Keratinocyte (primary cell): Measurements from ENCODE around the gene CAPN2. TPM values are rescaled to one million over a fixed set of nuclear protein-coding genes. Genes with fewer than 3 reads are reported as not detected.

Source experiments
- DNase-seq: peaks from one replicate; pipeline ENCODE4 v3.0.0-alpha.2; 2011; ENCODE audit warnings: low read depth, missing footprints, low spot score
- FAIRE-seq: peaks from 2 replicates; lab custom pipeline; 2011; peaks lifted over from hg19 to GRCh38; lab: Jason Lieb, UNC
- H2AFZ ChIP-seq: 2 replicates; pipeline ENCODE4 v1.6.0; 2012; ENCODE audit warnings: low read length, control low read depth, inconsistent platforms; ENCODE audit not compliant: control insufficient read depth
- H3K27ac ChIP-seq: 2 replicates; pipeline ENCODE4 v1.5.1; 2011; ENCODE audit warnings: low read length; ENCODE audit not compliant: control insufficient read depth, insufficient read depth
- H3K27me3 ChIP-seq: 3 replicates; pipeline ENCODE4 v1.6.0; 2011; ENCODE audit warnings: low read length; ENCODE audit not compliant: control insufficient read depth, insufficient read depth; ENCODE audit errors: extremely low read depth
- H3K36me3 ChIP-seq, 2 experiments: 2 replicates in 1 of 2; 3 replicates in 1 of 2; pipeline ENCODE4 v1.5.1; 2011; ENCODE audit warnings: low read length in 2 of 2, mild to moderate bottlenecking in 1 of 2; ENCODE audit not compliant: control insufficient read depth in 2 of 2, insufficient read depth in 2 of 2; ENCODE audit errors: extremely low read depth in 1 of 2
- H3K4me1 ChIP-seq: 3 replicates; pipeline ENCODE4 v1.5.1; 2011; ENCODE audit warnings: low read length; ENCODE audit not compliant: control insufficient read depth, insufficient read depth; ENCODE audit errors: extremely low read depth
- H3K4me2 ChIP-seq: 3 replicates; pipeline ENCODE4 v1.6.0; 2011; ENCODE audit warnings: low read depth, low read length; ENCODE audit not compliant: control insufficient read depth, insufficient read depth; ENCODE audit errors: extremely low read depth
- H3K4me3 ChIP-seq, 3 experiments: fragments of 200-600 bp in 1 of 3; sonication (generic) in 1 of 3; 2 replicates in 2 of 3; 3 replicates in 1 of 3; pipeline ENCODE4 v1.5.1; 2011 to 2016; ENCODE audit warnings: low read length in 3 of 3, mild to moderate bottlenecking in 3 of 3, control low read depth in 2 of 3, inconsistent platforms in 1 of 3, low read depth in 1 of 3, mixed read lengths in 1 of 3, mixed run types in 1 of 3, moderate library complexity in 1 of 3; ENCODE audit not compliant: control insufficient read depth in 2 of 3, insufficient read depth in 2 of 3; ENCODE audit errors: extremely low read depth in 1 of 3
- H3K79me2 ChIP-seq: 2 replicates; pipeline ENCODE4 v1.6.0; 2012; ENCODE audit warnings: low read length; ENCODE audit not compliant: control insufficient read depth, insufficient read depth
- H3K9ac ChIP-seq: 3 replicates; pipeline ENCODE4 v1.6.0; 2011; ENCODE audit warnings: low read length; ENCODE audit not compliant: control insufficient read depth, insufficient read depth; ENCODE audit errors: extremely low read depth
- H3K9me1 ChIP-seq: 3 replicates; pipeline ENCODE4 v1.6.0; 2011; ENCODE audit warnings: low read length; ENCODE audit not compliant: control insufficient read depth, insufficient read depth; ENCODE audit errors: extremely low read depth
- H3K9me3 ChIP-seq: 2 replicates; pipeline ENCODE4 v1.5.1; 2012; ENCODE audit warnings: low read depth, low read length; ENCODE audit not compliant: control insufficient read depth
- H4K20me1 ChIP-seq: 3 replicates; pipeline ENCODE4 v1.6.0; 2011; ENCODE audit warnings: low read length; ENCODE audit not compliant: control insufficient read depth, insufficient read depth; ENCODE audit errors: extremely low read depth
- EZH2 ChIP-seq: IDR thresholded peaks from one replicate; pipeline ENCODE4 v1.6.1; 2012; ENCODE audit warnings: inconsistent platforms, mild to moderate bottlenecking, low read length, moderate library complexity
- dilution Hi-C: fragments of 300-500 bp; cut with MboI; formaldehyde crosslinking; loops from one replicate; pipeline ENCODE4 v1.7.0; 2020; ENCODE audit warnings: low sequenced_read_pairs; ENCODE audit not compliant: extremely low pct_ligation_motif_present
- polyA plus RNA-seq, 5 experiments: library from polyadenylated mRNA; depleted of rRNA in 3 of 5; stranded (reverse) in 3 of 5; stranded (forward) in 1 of 5; unstranded in 1 of 5; fragments of >200 nt; gene quantifications; 1 replicate in 1 of 5; 2 replicates in 3 of 5; 3 replicates in 1 of 5; pipeline versions ENCODE4 v1.2.1 to v1.2.3, GENCODE V29; 2011 to 2012; ENCODE audit warnings: missing spikeins in 2 of 5, low read depth in 1 of 5, low replicate concordance in 1 of 5
- TF ChIP-seq, protein P1 (sequence below), 3 experiments: IDR thresholded peaks in 1 of 3; conservative IDR thresholded peaks in 1 of 3; optimal IDR thresholded peaks in 1 of 3; 2 replicates in 2 of 3; 3 replicates in 1 of 3; pipeline versions ENCODE3 to v1.5.1; 2011; ENCODE audit warnings: low read length in 3 of 3, mild to moderate bottlenecking in 3 of 3, moderate library complexity in 2 of 3, control low read depth in 1 of 3, inconsistent platforms in 1 of 3; ENCODE audit not compliant: insufficient read depth in 2 of 3; ENCODE audit errors: extremely low read depth in 1 of 3

CAPN2 gene
- polyA plus RNA-seq, 1 donor (not counting 4 experiments of a cell fraction or from before 2014, with no cell fraction given), result 366 TPM

DNA sequence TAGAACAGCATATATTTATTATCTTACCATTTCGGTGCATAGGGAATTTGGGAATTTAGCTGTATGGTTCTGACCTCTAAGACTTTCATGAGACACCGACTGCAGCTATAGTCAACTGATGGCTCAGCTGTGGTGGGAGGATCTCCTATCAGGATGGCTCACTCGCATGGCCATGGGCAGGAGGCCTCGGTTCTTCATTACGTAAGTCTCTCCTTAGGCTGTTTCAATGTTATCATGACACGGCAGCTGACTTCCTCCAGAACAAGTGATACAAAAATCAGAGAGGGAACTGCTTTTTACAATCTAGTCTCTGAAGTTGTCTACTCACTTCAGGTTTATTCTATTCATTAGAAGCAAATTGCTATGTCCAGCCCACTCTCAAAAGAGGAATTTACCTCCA is 33.5 kb upstream of the CAPN2 start:
- FAIRE-seq (no peak), DNase-seq (no peak)
- no peak overlapping the region for H3K4me3 ChIP-seq
- H3K27me3 ChIP-seq, result no peaks in the 10 kb centered on the region
- H3K4me2 ChIP-seq, result no peak overlapping the region
- H3K4me1 ChIP-seq, result no peaks in the 10 kb centered on the region
- H3K27ac ChIP-seq, result no peak overlapping the region
- peaks cover 2% of the 10 kb centered on the region for H3K9me3 ChIP-seq
- H3K79me2 ChIP-seq, result no peaks in the 10 kb centered on the region
- H2AFZ ChIP-seq, result no peak overlapping the region
- no peaks in the 10 kb centered on the region for H3K36me3 ChIP-seq
- no peak overlapping the region for H3K9ac ChIP-seq
- no peaks in the 10 kb centered on the region for H3K9me1 ChIP-seq
- dilution Hi-C loops, result no loop called here
- no peaks in the 10 kb centered on the region for H4K20me1 ChIP-seq
- TF ChIP-seq EZH2, result no peak
- TF ChIP-seq, protein P1, sequence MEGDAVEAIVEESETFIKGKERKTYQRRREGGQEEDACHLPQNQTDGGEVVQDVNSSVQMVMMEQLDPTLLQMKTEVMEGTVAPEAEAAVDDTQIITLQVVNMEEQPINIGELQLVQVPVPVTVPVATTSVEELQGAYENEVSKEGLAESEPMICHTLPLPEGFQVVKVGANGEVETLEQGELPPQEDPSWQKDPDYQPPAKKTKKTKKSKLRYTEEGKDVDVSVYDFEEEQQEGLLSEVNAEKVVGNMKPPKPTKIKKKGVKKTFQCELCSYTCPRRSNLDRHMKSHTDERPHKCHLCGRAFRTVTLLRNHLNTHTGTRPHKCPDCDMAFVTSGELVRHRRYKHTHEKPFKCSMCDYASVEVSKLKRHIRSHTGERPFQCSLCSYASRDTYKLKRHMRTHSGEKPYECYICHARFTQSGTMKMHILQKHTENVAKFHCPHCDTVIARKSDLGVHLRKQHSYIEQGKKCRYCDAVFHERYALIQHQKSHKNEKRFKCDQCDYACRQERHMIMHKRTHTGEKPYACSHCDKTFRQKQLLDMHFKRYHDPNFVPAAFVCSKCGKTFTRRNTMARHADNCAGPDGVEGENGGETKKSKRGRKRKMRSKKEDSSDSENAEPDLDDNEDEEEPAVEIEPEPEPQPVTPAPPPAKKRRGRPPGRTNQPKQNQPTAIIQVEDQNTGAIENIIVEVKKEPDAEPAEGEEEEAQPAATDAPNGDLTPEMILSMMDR (optimal IDR thresholded peaks at IDR 0.05 in 1 of 3, IDR thresholded peaks at IDR 0.05 in 1 of 3, conservative IDR thresholded peaks at IDR 0.05 in 1 of 3; ENCODE audit: extremely low read depth in 1 of 3, insufficient read depth in 2 of 3, low read length in 3 of 3), result no peak

DNA sequence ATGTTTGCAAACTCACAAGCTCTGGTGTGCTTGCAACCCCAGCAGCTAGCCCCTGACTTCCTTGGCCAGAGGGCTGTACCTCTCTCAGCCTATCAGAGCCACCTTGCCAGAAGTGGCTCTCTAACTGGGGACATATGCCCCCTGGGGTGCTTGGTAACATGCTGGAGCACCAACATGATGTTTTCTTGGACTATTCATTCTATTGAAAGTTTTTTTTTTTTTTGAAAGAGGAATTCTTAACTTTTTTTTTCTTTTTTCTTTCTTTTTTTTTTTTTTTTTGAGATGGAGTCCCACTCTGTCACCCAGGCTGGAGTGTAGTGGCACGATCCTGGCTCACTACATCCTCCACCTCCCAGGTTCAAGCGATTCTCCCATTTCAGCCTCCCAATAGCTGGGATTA is 32.2 kb upstream of the CAPN2 start:
- Histone ChIP-seq H3K4me2 (no peak overlapping the region), H3K9ac (no peak overlapping the region), H3K36me3 (no peaks in the 10 kb centered on the region), H2AFZ (no peak overlapping the region), H4K20me1 (no peaks in the 10 kb centered on the region), H3K4me3 (no peak overlapping the region), H3K9me3 (peaks cover 2% of the 10 kb centered on the region), H3K27ac (no peak overlapping the region), H3K27me3 (no peaks in the 10 kb centered on the region), H3K4me1 (no peaks in the 10 kb centered on the region), H3K9me1 (no peaks in the 10 kb centered on the region), H3K79me2 (no peaks in the 10 kb centered on the region)
- no peak for TF ChIP-seq EZH2
- TF ChIP-seq, protein P1 (optimal IDR thresholded peaks at IDR 0.05 in 1 of 3, IDR thresholded peaks at IDR 0.05 in 1 of 3, conservative IDR thresholded peaks at IDR 0.05 in 1 of 3; ENCODE audit: extremely low read depth in 1 of 3, insufficient read depth in 2 of 3, low read length in 3 of 3), result no peak
- dilution Hi-C loops, result no loop called here
- FAIRE-seq, result no peak
- DNase-seq, result no peak
